Measurements from ENCODE around the gene CRIP3. TPM values are rescaled to one million over a fixed set of nuclear protein-coding genes. Genes with fewer than 3 reads are reported as not detected.

CRIP3 gene
- total and polyA plus RNA-seq, 2 donors (not counting 3 experiments of a cell fraction or from before 2014, with no cell fraction given), result not detected

GRCh38 chr6:43336382-43336781 is 27.8 kb upstream of the CRIP3 start:
- BruUV-seq (replicated peaks), result no TSS peak
- no peak overlapping the region for H3K27ac ChIP-seq (ENCODE audit: insufficient read depth, low read depth, low read length)
- no peak overlapping the region for H3K4me3 ChIP-seq (replicated peaks in 1 of 3; ENCODE audit: insufficient read depth in 1 of 3, low read depth in 1 of 3, low read length in 3 of 3)
- H3K9ac ChIP-seq (replicated peaks; ENCODE audit: extremely low read depth, insufficient read depth, low read length), result no peak overlapping the region
- H3K36me3 ChIP-seq (ENCODE audit: control insufficient read depth in 2 of 2, extremely low read depth in 1 of 2, insufficient read depth in 2 of 2, low read length in 2 of 2), result peaks cover 0 to 18% of the 10 kb centered on the region in 2 experiments
- no peaks in the 10 kb centered on the region for H3K27me3 ChIP-seq (ENCODE audit: control insufficient read depth in 2 of 2, insufficient read depth in 2 of 2, low read length in 2 of 2)
- intact Hi-C loops (cut with micrococcal nuclease), result no loop called here
- DNase-seq (ENCODE audit: low read depth, low spot score), result no peak
- no peaks in the 10 kb centered on the region for H4K20me1 ChIP-seq (replicated peaks; ENCODE audit: control insufficient read depth, extremely low read depth, insufficient read depth, low read length)
- no peak overlapping the region for H2AFZ ChIP-seq (ENCODE audit: low read depth, low read length)
- no peaks in the 10 kb centered on the region for H3K4me1 ChIP-seq (ENCODE audit: control insufficient read depth, extremely low read depth, insufficient read depth, low read length)
- no peaks in the 10 kb centered on the region for H3K9me1 ChIP-seq (replicated peaks; ENCODE audit: control insufficient read depth, extremely low read depth, insufficient read depth, low read length)
- dilution Hi-C loops (cut with MboI; ENCODE audit: extremely low pct_ligation_motif_present, low sequenced_read_pairs), result no loop called here
- CTCF ChIA-PET, result interaction anchor here (1.7 to 5.0 kb wide), 2 partner anchors 61 to 73 kb away, joined by 5 to 49 read pairs; no protein-coding TSS in a partner anchor
- no peak overlapping the region for H3K4me2 ChIP-seq (ENCODE audit: insufficient read depth, low read length)
- POLR2A ChIA-PET, result no interaction called here
- H3K79me2 ChIP-seq (ENCODE audit: control insufficient read depth, insufficient read depth, low read length), result no peaks in the 10 kb centered on the region
- H3K9me3 ChIP-seq (replicated peaks; ENCODE audit: control insufficient read depth, insufficient read depth, low read length), result no peaks in the 10 kb centered on the region
- TF ChIP-seq GATA2 (IDR thresholded peaks at IDR 0.05; ENCODE audit: insufficient read depth, insufficient read length, low read depth, low read length) (no peak), MYC (IDR thresholded peaks at IDR 0.05; ENCODE audit: low read depth, low read length) (no peak), FOS (IDR thresholded peaks at IDR 0.05; ENCODE audit: borderline replicate concordance, insufficient read depth, low read length) (no peak), POLR2AphosphoS5 (IDR thresholded peaks at IDR 0.05; ENCODE audit: insufficient read depth, low read depth, low read length) (no peak), CTCF (IDR thresholded peaks at IDR 0.05; ENCODE audit: extremely low read depth in 1 of 2, insufficient read depth in 1 of 2, low read depth in 1 of 2, low read length in 2 of 2) (no peak), JUN (IDR thresholded peaks at IDR 0.05; ENCODE audit: borderline replicate concordance, insufficient read depth, insufficient read length, low read depth) (no peak), MAX (IDR thresholded peaks at IDR 0.05; ENCODE audit: insufficient read depth, insufficient read length) (no peak), EZH2 (IDR thresholded peaks at IDR 0.05; ENCODE audit: borderline replicate concordance, low read depth, low read length, severe bottlenecking) (no peak), POLR2A (IDR thresholded peaks at IDR 0.05; ENCODE audit: low read depth, low read length) (no peak)
- no peak for FAIRE-seq
